Measurements from ENCODE around the gene HDAC8. TPM values are rescaled to one million over a fixed set of nuclear protein-coding genes. Genes with fewer than 3 reads are reported as not detected.
A peak's percentile ranks its signal among the peaks of the same experiment; 100 is the strongest.

Gene HDAC8
- total RNA-seq, 2 donors from 2014 or later = 31.5 to 46.8 TPM

- Mint-ChIP-seq H3K27me3 (peaks cover 39 to 48% of the 10 kb centered on the region in 2 donors), H3K9me3 (no peaks in the 10 kb centered on the region), H3K36me3 (no peaks in the 10 kb centered on the region), H3K27ac (no peak overlapping the region), H3K4me1 (ENCODE audit: low read depth in 2 of 2) (no peaks in the 10 kb centered on the region), H3K4me3 (no peak overlapping the region)
- no peak for ATAC-seq
- no peak for DNase-seq (ENCODE audit: low spot score)
These were observed 278.1 kb downstream of the HDAC8 start for GRCh38 chrX:72294497-72294896.

GRCh38 chrX:72282302-72282701 lies 290.3 kb downstream of the HDAC8 start:
- peaks cover 0 to 3% of the 10 kb centered on the region in 2 donors for H3K4me1 Mint-ChIP-seq (ENCODE audit: low read depth in 2 of 2)
- H3K27me3 Mint-ChIP-seq = peaks cover 19 to 27% of the 10 kb centered on the region in 2 donors
- no peaks in the 10 kb centered on the region for H3K9me3 Mint-ChIP-seq
- ATAC-seq = no peak
- DNase-seq (ENCODE audit: low spot score) = no peak
- no peaks in the 10 kb centered on the region for H3K36me3 Mint-ChIP-seq
- no peak overlapping the region for H3K27ac Mint-ChIP-seq
- no peak overlapping the region for H3K4me3 Mint-ChIP-seq

- no peak for DNase-seq (ENCODE audit: low spot score)
- H3K4me1 Mint-ChIP-seq (ENCODE audit: low read depth in 2 of 2) = peaks cover 5 to 8% of the 10 kb centered on the region in 2 donors
- no peaks in the 10 kb centered on the region for H3K9me3 Mint-ChIP-seq
- peaks cover 19 to 24% of the 10 kb centered on the region in 2 donors for H3K27me3 Mint-ChIP-seq
- no peak overlapping the region for H3K4me3 Mint-ChIP-seq
- peaks cover 8% of the 10 kb centered on the region for H3K36me3 Mint-ChIP-seq
- peak overlapping the region in 1 of 2 donors; percentile 4 for H3K27ac Mint-ChIP-seq
- ATAC-seq = no peak
These were observed 292.3 kb downstream of the HDAC8 start for GRCh38 chrX:72280321-72280845.

Other genes with a start within 250 kb of the HDAC8 start
- gene PHKA1, start 141.5 kb upstream of the HDAC8 start, total RNA-seq = 1 to 10 TPM in 1 of 2 donors, under 1 TPM in 1; 0.50 to 2.7 TPM
- not detected for gene DMRTC1B, start 204.0 kb upstream of the HDAC8 start, total RNA-seq
- gene FAM236B, start 209.8 kb upstream of the HDAC8 start, total RNA-seq = not detected
- not detected for gene FAM236D, start 235.4 kb upstream of the HDAC8 start, total RNA-seq